ENCODE measurements around the gene WDR5. TPM values are rescaled to one million over a fixed set of nuclear protein-coding genes. Genes with fewer than 3 reads are reported as not detected.

The WDR5 gene
- polyA plus RNA-seq, 1 of the 3 experiments (the other 2 are of a cell fraction) = 36.6 TPM

- no peaks in the 10 kb centered on the region for H3K9me3 ChIP-seq
- POLR2A ChIA-PET = no interaction called here
- TF ChIP-seq NFIC (IDR thresholded peaks at IDR 0.05; ENCODE audit: borderline replicate concordance) = no peak
- no peak for TF ChIP-seq EP300 (IDR thresholded peaks at IDR 0.05; ENCODE audit: borderline replicate concordance in 1 of 2, low read depth in 1 of 2, low read length in 1 of 2)
- TF ChIP-seq GATA2 (CRISPR knock-in tag; IDR thresholded peaks at IDR 0.05) = no peak
- no peak for TF ChIP-seq USF2 (IDR thresholded peaks at IDR 0.05; ENCODE audit: borderline replicate concordance, low read depth, low read length)
- TF ChIP-seq PBX3 (IDR thresholded peaks at IDR 0.05) = no peak
- TF ChIP-seq TCF12 (IDR thresholded peaks at IDR 0.05) = no peak
- no peak for TF ChIP-seq IRF3 (IDR thresholded peaks at IDR 0.05; ENCODE audit: low read depth, low read length)
- H3K79me2 ChIP-seq (ENCODE audit: insufficient read depth) = no peaks in the 10 kb centered on the region
- 78% methylated on average over 10 of the region's 10 CpGs for WGBS (ENCODE audit: low lambda C conversion rate)
- H3K4me2 ChIP-seq = no peak overlapping the region
- CTCF ChIA-PET = no interaction called here
- no peaks in the 10 kb centered on the region for H3K4me1 ChIP-seq (ENCODE audit: control insufficient read depth in 1 of 2, insufficient read depth in 2 of 2, low read depth in 1 of 2, low read length in 1 of 2)
- no peak overlapping the region for H3K4me3 ChIP-seq (ENCODE audit: low read depth in 2 of 2, low read length in 1 of 2)
- H3F3A ChIP-seq (replicated peaks; ENCODE audit: insufficient read depth) = no peaks in the 10 kb centered on the region
- no peak overlapping the region for H3K9ac ChIP-seq
- no peaks in the 10 kb centered on the region for H3K27me3 ChIP-seq (ENCODE audit: insufficient read depth)
- no peaks in the 10 kb centered on the region for H4K20me1 ChIP-seq (ENCODE audit: insufficient read depth)
- no peaks in the 10 kb centered on the region for H3K36me3 ChIP-seq (replicated peaks in 1 of 2; ENCODE audit: control insufficient read depth in 1 of 2, insufficient read depth in 2 of 2, low read length in 1 of 2)
- no peak for DNase-seq
- no peak overlapping the region for H3K27ac ChIP-seq (ENCODE audit: low read depth in 2 of 2, low read length in 1 of 2)
- no peak overlapping the region for H2AFZ ChIP-seq (ENCODE audit: low read depth)
- H3K9me2 ChIP-seq = no peaks in the 10 kb centered on the region
Measured at GRCh38 chr9:134123764-134124128, 12.1 kb upstream of the WDR5 start.

GRCh38 chr9:134125413-134126095 is 10.3 kb upstream of the WDR5 start:
- no peak overlapping the region for H3K4me3 ChIP-seq (ENCODE audit: low read depth in 2 of 2, low read length in 1 of 2)
- POLR2A ChIA-PET = no interaction called here
- no peaks in the 10 kb centered on the region for H3K36me3 ChIP-seq (replicated peaks in 1 of 2; ENCODE audit: control insufficient read depth in 1 of 2, insufficient read depth in 2 of 2, low read length in 1 of 2)
- no peaks in the 10 kb centered on the region for H4K20me1 ChIP-seq (ENCODE audit: insufficient read depth)
- H3K9me2 ChIP-seq = no peaks in the 10 kb centered on the region
- no peak overlapping the region for H3K4me2 ChIP-seq
- 73% methylated on average over 15 of the region's 16 CpGs for WGBS (ENCODE audit: low lambda C conversion rate)
- no peaks in the 10 kb centered on the region for H3K79me2 ChIP-seq (ENCODE audit: insufficient read depth)
- no peaks in the 10 kb centered on the region for H3K4me1 ChIP-seq (ENCODE audit: control insufficient read depth in 1 of 2, insufficient read depth in 2 of 2, low read depth in 1 of 2, low read length in 1 of 2)
- H3K9ac ChIP-seq = no peak overlapping the region
- H3K9me3 ChIP-seq = no peaks in the 10 kb centered on the region
- TF ChIP-seq TEAD4 (IDR thresholded peaks at IDR 0.05; ENCODE audit: borderline replicate concordance, insufficient read depth) (no peak), TCF12 (IDR thresholded peaks at IDR 0.05) (no peak), SIN3A (IDR thresholded peaks at IDR 0.05; ENCODE audit: borderline replicate concordance, low read depth, low read length) (no peak), NFIC (IDR thresholded peaks at IDR 0.05; ENCODE audit: borderline replicate concordance) (no peak), MEF2A (IDR thresholded peaks at IDR 0.05; ENCODE audit: borderline replicate concordance, low read depth) (no peak), FOXJ3 (CRISPR knock-in tag; IDR thresholded peaks at IDR 0.05) (no peak), SMC3 (IDR thresholded peaks at IDR 0.05; ENCODE audit: low read depth, low read length) (no peak)
- DNase-seq = no peak
- H3K27me3 ChIP-seq (ENCODE audit: insufficient read depth) = no peaks in the 10 kb centered on the region
- H2AFZ ChIP-seq (ENCODE audit: low read depth) = no peak overlapping the region
- CTCF ChIA-PET = no interaction called here
- no peaks in the 10 kb centered on the region for H3F3A ChIP-seq (replicated peaks; ENCODE audit: insufficient read depth)
- no peak overlapping the region for H3K27ac ChIP-seq (ENCODE audit: low read depth in 2 of 2, low read length in 1 of 2)
